Ovary (tissue), 3 donors: ENCODE results near the gene WNK1.

Experiments used
- POLR2A ChIP-seq: fragments of 450-650 bp; IDR thresholded peaks from one replicate; pipeline ENCODE4 v1.6.1; 2017; ENCODE audit warnings: antibody characterized with exemption, mild to moderate bottlenecking, moderate library complexity
- TF ChIP-seq, protein P1 (sequence below), 3 donors: fragments of 450-650 bp in 2 of 3; fragments of 200-600 bp in 1 of 3; IDR thresholded peaks; one replicate each; pipeline versions ENCODE4 v1.5.1 to v1.8.0; 2016 to 2022; ENCODE audit warnings: antibody characterized with exemption in 3 of 3, mild to moderate bottlenecking in 1 of 3
- donor health status: DM: no; HTN: no; CAD: no.

DNA sequence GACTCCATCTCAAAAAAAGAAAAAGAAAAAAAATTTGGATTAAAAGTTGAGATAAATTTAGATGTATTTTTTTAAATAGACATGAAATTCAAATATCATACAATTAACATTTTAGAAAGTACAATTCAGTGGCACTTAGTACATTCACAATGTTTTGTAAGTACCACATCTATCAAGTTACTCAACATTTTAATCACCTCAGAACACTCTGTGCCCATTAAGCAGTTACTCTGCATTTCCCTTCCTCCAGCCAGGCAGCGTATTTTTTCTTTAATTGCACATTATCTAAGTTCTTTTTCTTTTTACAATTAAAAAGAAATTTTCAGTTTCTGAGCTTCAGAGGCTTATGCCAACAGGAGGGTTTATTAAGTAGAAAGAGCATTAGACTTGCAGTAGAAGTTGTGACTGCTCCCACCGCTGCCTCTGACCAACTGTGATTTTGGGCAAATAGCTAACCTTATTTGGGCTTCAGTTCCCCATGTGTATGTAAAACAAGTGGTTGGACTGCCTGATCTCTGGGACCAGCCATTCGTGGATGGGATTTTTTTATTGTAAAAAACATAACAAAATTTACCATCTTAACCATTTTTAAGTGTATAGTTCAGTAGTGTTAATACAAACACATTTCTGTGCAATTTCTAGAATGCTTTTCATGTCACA lies 65.7 kb downstream of the WNK1 start:
- TF ChIP-seq, protein P1, sequence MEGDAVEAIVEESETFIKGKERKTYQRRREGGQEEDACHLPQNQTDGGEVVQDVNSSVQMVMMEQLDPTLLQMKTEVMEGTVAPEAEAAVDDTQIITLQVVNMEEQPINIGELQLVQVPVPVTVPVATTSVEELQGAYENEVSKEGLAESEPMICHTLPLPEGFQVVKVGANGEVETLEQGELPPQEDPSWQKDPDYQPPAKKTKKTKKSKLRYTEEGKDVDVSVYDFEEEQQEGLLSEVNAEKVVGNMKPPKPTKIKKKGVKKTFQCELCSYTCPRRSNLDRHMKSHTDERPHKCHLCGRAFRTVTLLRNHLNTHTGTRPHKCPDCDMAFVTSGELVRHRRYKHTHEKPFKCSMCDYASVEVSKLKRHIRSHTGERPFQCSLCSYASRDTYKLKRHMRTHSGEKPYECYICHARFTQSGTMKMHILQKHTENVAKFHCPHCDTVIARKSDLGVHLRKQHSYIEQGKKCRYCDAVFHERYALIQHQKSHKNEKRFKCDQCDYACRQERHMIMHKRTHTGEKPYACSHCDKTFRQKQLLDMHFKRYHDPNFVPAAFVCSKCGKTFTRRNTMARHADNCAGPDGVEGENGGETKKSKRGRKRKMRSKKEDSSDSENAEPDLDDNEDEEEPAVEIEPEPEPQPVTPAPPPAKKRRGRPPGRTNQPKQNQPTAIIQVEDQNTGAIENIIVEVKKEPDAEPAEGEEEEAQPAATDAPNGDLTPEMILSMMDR (IDR thresholded peaks at IDR 0.05): no peak
- no peak for TF ChIP-seq POLR2A
